Pancreas (tissue), 10 donors: ENCODE data around the gene GRHPR. TPM values are rescaled to one million over a fixed set of nuclear protein-coding genes. Genes with fewer than 3 reads are reported as not detected.

Source experiments
- ATAC-seq, 4 donors: fragments of 200-7000 bp; cut with Tn5 transposase; one replicate each; pipeline versions ENCODE4 v1.8.0 to v1.9.1; 2020; ENCODE audit warnings: mild to moderate bottlenecking in 4 of 4, moderate library complexity in 4 of 4
- DNase-seq, 6 donors: peaks; one replicate each; pipeline ENCODE4 v3.0.0-alpha.2; 2020
- FAIRE-seq: peaks from 2 replicates; lab custom pipeline; 2012; peaks lifted over from hg19 to GRCh38; lab: Jason Lieb, UNC
- H3K27ac ChIP-seq, 4 donors: fragments of 200-600 bp; sonication (generic); 1 replicate in 3 of 4; 2 replicates in 1 of 4; pipeline versions ENCODE4 v1.5.0 to v1.8.0; 2020
- H3K27me3 ChIP-seq, 4 donors: fragments of 200-600 bp; one replicate each; pipeline ENCODE4 v1.8.0; 2021
- H3K36me3 ChIP-seq, 3 donors: fragments of 200-600 bp; sonication (generic) in 1 of 3; one replicate each; pipeline versions ENCODE4 v1.5.0 to v1.8.0; 2020 to 2021
- H3K4me1 ChIP-seq, 3 donors: fragments of 200-600 bp; one replicate each; pipeline ENCODE4 v1.8.0; 2021
- H3K4me3 ChIP-seq, 4 donors: fragments of 200-600 bp; sonication (generic) in 2 of 4; one replicate each; pipeline versions ENCODE4 v1.5.0 to v1.8.0; 2020 to 2021
- H3K9me3 ChIP-seq, 4 donors: fragments of 200-600 bp; one replicate each; pipeline ENCODE4 v1.8.0; 2021
- WGBS, 2 donors: extraction: QIAGEN DNeasy Blood & Tissue Kit; methylation state at CpG; one replicate each; pipeline ENCODE4 v1.1.7; 2013; 5-methylcytosine and 5-hydroxymethylcytosine counted together
- intact Hi-C, 3 donors: fragments of 100-400 bp; cut with DNase I; formaldehyde crosslinking; loops; one replicate each; pipeline versions ENCODE4 v1.11.1 to v1.14.2; 2022
- polyA plus RNA-seq, 2 donors: library from polyadenylated mRNA; stranded (reverse); fragments of 200-250 nt; gene quantifications; one replicate each; pipeline ENCODE4 v1.2.3, GENCODE V29; 2013
- total RNA-seq, 6 donors: library from RNA; stranded (reverse); fragmentation: NEBNext Ultra II Directional in 4 of 6; extraction: Animal tissue kit (Norgen Biotek cat#: 25700) in 4 of 6; gene quantifications; one replicate each; pipeline versions ENCODE4 v1.2.1 to v1.2.4, GENCODE V29; 2021 to 2023
- TF ChIP-seq, protein P1 (sequence below), 4 donors: fragments of 200-600 bp; sonication (generic) in 3 of 4; IDR thresholded peaks; one replicate each; pipeline versions ENCODE4 v1.5.0 to v1.8.0; 2021; ENCODE audit warnings: antibody characterized with exemption in 4 of 4
- donor health status: healthy with polysubstance abuse.
- donor health status: DM: no; HTN: no; CAD: no; lungs with moderate emphysema.
- donor health status: DM: no; HTN: no; CAD: no.
- donor health status: control.
- donor health status: control.
- donor health status: Bipolar disorder and iron deficiency.
- donor health status: DM: yes; HTN: yes; CAD: no.
- donor health status: DM: no; HTN: no; CAD: no.
- donor health status: DM: no; HTN: no; CAD: no.
- donor health status: DM: yes; HTN: yes; CAD: no.

The GRHPR gene
- total and polyA plus RNA-seq, 8 donors = 30.2 to 54.3 (median 43.3) TPM

DNA sequence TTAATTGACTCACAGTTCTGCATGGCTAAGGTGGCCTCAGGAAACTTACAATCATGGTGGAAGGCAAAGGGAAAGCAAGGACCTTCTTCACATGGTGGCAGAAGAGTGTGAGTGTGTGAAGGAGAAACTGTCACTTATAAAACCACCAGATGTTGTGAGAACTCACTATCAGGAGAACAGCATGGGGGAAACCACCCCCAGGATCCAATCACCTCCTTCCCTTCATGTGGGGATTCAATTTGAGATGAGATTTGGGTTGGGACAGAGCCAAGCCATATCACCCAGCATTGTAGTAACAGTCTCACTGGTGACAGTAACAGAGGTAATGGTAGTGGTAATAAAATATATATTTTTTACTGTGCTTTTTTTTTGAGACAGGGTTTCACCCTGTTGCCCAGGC is 24.6 kb downstream of the GRHPR start:
- H3K27me3 ChIP-seq = no peaks in the 10 kb centered on the region
- DNase-seq (no peak), ATAC-seq (no peak), FAIRE-seq (no peak)
- no peaks in the 10 kb centered on the region for H3K9me3 ChIP-seq
- H3K36me3 ChIP-seq = peaks cover 0 to 3% (median 1%) of the 10 kb centered on the region in 3 donors
- intact Hi-C loops = no loop called here
- H3K27ac ChIP-seq = no peak overlapping the region
- H3K4me1 ChIP-seq = peaks cover 0 to 13% (median 10%) of the 10 kb centered on the region in 3 donors
- TF ChIP-seq, protein P1, sequence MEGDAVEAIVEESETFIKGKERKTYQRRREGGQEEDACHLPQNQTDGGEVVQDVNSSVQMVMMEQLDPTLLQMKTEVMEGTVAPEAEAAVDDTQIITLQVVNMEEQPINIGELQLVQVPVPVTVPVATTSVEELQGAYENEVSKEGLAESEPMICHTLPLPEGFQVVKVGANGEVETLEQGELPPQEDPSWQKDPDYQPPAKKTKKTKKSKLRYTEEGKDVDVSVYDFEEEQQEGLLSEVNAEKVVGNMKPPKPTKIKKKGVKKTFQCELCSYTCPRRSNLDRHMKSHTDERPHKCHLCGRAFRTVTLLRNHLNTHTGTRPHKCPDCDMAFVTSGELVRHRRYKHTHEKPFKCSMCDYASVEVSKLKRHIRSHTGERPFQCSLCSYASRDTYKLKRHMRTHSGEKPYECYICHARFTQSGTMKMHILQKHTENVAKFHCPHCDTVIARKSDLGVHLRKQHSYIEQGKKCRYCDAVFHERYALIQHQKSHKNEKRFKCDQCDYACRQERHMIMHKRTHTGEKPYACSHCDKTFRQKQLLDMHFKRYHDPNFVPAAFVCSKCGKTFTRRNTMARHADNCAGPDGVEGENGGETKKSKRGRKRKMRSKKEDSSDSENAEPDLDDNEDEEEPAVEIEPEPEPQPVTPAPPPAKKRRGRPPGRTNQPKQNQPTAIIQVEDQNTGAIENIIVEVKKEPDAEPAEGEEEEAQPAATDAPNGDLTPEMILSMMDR (IDR thresholded peaks at IDR 0.05) = no peak
- H3K4me3 ChIP-seq = no peak overlapping the region

GRCh38 chr9:37449862-37450632 is 27.6 kb downstream of the GRHPR start:
- 88 to 90% methylated on average over 12 of the region's 12 CpGs for WGBS, 2 donors
- no peak for FAIRE-seq
- intact Hi-C loops = no loop called here
- Histone ChIP-seq H3K9me3 (no peaks in the 10 kb centered on the region), H3K4me3 (no peak overlapping the region), H3K4me1 (peaks cover 5 to 14% (median 12%) of the 10 kb centered on the region in 3 donors), H3K27ac (no peak overlapping the region), H3K27me3 (no peaks in the 10 kb centered on the region), H3K36me3 (no peaks in the 10 kb centered on the region)
- DNase-seq = no peak
- no peak for ATAC-seq
- TF ChIP-seq, protein P1 (IDR thresholded peaks at IDR 0.05) = no peak

DNA sequence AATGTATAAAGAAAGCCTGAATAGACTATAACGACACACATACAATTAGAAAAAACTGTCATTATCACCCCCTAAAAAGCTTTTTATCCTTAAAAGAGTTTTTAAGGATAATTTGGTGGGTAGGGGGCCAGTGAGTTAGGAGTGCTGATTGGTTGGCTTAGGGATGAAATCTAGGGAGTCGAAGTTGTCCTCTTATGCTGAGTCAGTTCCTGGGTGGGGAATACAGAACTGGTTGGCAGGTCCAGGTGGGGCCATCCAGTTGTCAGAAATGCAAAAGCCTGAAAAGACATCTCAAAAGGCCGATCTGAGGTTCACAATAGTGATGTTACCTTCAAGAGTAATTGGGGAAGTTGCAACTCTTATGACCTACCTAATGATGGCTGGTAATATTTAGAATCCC is 29.1 kb downstream of the GRHPR start:
- no peak overlapping the region for H3K27ac ChIP-seq
- DNase-seq (no peak), FAIRE-seq (no peak), ATAC-seq (no peak)
- H3K36me3 ChIP-seq = no peaks in the 10 kb centered on the region
- WGBS, 2 donors = 82 to 91% methylated on average over 3 of the region's 3 CpGs
- intact Hi-C loops = no loop called here
- H3K9me3 ChIP-seq = no peaks in the 10 kb centered on the region
- H3K4me3 ChIP-seq = no peak overlapping the region
- H3K27me3 ChIP-seq = no peaks in the 10 kb centered on the region
- peaks cover 4 to 12% (median 11%) of the 10 kb centered on the region in 3 donors for H3K4me1 ChIP-seq
- TF ChIP-seq, protein P1 (IDR thresholded peaks at IDR 0.05) = no peak

- H3K9me3 ChIP-seq = no peaks in the 10 kb centered on the region
- FAIRE-seq (no peak), DNase-seq (no peak), ATAC-seq (no peak)
- H3K36me3 ChIP-seq = no peaks in the 10 kb centered on the region
- no peaks in the 10 kb centered on the region for H3K27me3 ChIP-seq
- no peak overlapping the region for H3K4me3 ChIP-seq
- no peak overlapping the region for H3K27ac ChIP-seq
- H3K4me1 ChIP-seq = peaks cover 4 to 16% (median 11%) of the 10 kb centered on the region in 3 donors
- WGBS, 2 donors = 92 to 100% methylated on average over 1 of the region's 1 CpG
- intact Hi-C loops = no loop called here
- TF ChIP-seq, protein P1 (IDR thresholded peaks at IDR 0.05) = no peak
Observed at GRCh38 chr9:37452611-37453010, 30.1 kb downstream of the GRHPR start.

GRCh38 chr9:37453827-37454226 is 31.3 kb downstream of the GRHPR start:
- TF ChIP-seq, protein P1 (IDR thresholded peaks at IDR 0.05) = no peak
- H3K36me3 ChIP-seq = no peaks in the 10 kb centered on the region
- peaks cover 4 to 16% (median 11%) of the 10 kb centered on the region in 3 donors for H3K4me1 ChIP-seq
- WGBS, 2 donors = 27 to 35% methylated on average over 1 of the region's 1 CpG
- FAIRE-seq (no peak), ATAC-seq (peak; percentile 74 to 82 (median 81)), DNase-seq (no peak)
- intact Hi-C loops = no loop called here
- peak overlapping the region in 1 of 4 donors; percentile 39 for H3K27ac ChIP-seq
- no peaks in the 10 kb centered on the region for H3K9me3 ChIP-seq
- no peaks in the 10 kb centered on the region for H3K27me3 ChIP-seq
- no peak overlapping the region for H3K4me3 ChIP-seq
